Measurements from ENCODE around the gene IGF2BP1. TPM values are rescaled to one million over a fixed set of nuclear protein-coding genes. Genes with fewer than 3 reads are reported as not detected.

The IGF2BP1 gene
- total RNA-seq = 5.1 and 8.5 TPM in 2 replicates

GRCh38 chr17:48997103-48997826 is at the start of gene IGF2BP1:
Gene IGF2BP1 (plus strand): TSS chr17:48997385. CDS start chr17:48997746, 361 bp downstream.

Other genes with a start within 250 kb of the IGF2BP1 start
- not detected in 2 replicates for gene TTLL6, start 180.2 kb upstream of the IGF2BP1 start, total RNA-seq
- gene CALCOCO2, start 166.3 kb upstream of the IGF2BP1 start, total RNA-seq = 58.7 and 67.0 TPM in 2 replicates
- 65.1 and 70.8 TPM in 2 replicates for gene ATP5MC1, start 104.6 kb upstream of the IGF2BP1 start, total RNA-seq
- gene UBE2Z, start 89.0 kb upstream of the IGF2BP1 start, total RNA-seq = 71.9 and 81.2 TPM in 2 replicates
- gene SNF8, start 52.5 kb upstream of the IGF2BP1 start, total RNA-seq = 57.1 and 117 TPM in 2 replicates
- gene GIP, start 28.8 kb upstream of the IGF2BP1 start, total RNA-seq = not detected in 2 replicates
- not detected in 2 replicates for gene B4GALNT2, start 135.4 kb downstream of the IGF2BP1 start, total RNA-seq
- not detected in 2 replicates for gene GNGT2, start 213.2 kb downstream of the IGF2BP1 start, total RNA-seq
- gene ABI3, start 213.3 kb downstream of the IGF2BP1 start, total RNA-seq = 2.3 and 2.6 TPM in 2 replicates
- 0.12 TPM in 1 of 2 replicates, not detected in the other for gene PHOSPHO1, start 233.4 kb downstream of the IGF2BP1 start, total RNA-seq

All from pericardium fibroblast (primary cell).